ENCODE measurements around the gene MINPP1.
"Not testable (repeated sequence)": the region's sequence is repeated elsewhere in the genome, so short reads cannot be mapped to it uniquely, and the experiment has no call there.

DNA sequence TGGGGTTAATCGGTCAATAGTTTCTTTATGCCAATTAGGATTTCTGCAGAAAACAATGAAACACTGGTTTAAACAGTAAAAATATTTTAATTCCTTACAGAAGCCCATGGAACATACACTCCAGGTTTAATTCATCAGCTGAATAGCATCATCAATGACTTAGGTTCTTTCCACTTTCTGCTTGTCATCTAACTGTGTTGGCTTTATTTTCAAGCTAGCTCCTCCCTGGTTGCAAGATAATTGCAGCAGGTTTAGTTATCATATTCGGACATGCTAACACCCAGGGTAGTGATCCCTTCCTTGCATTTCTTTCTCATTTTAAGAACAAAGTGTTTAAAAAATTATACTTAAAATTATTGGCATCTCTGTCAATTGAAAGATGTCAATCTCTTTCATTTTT lies 7.3 kb upstream of the MINPP1 start:
- not testable (repeated sequence) for TF ChIP-seq CTCF (conservative IDR thresholded peaks at IDR 0.05 in 1 of 2, IDR thresholded peaks at IDR 0.05 in 1 of 2; ENCODE audit: extremely low read depth in 1 of 2, insufficient read depth in 1 of 2, low read depth in 1 of 2, low read length in 2 of 2); EZH2 (IDR thresholded peaks at IDR 0.05; ENCODE audit: borderline replicate concordance, low read length)
